GM12878 (cell line): ENCODE results near the gene MARCHF9.

Experiments
- CEBPB ChIP-seq, 2 experiments: fragments of 150-350 bp in 1 of 2; IDR thresholded peaks; 2 replicates each; pipeline ENCODE4 v1.6.1; 2012 to 2014; ENCODE audit warnings: low read depth in 2 of 2, low read length in 2 of 2, borderline replicate concordance in 1 of 2, inconsistent platforms in 1 of 2
- CEBPZ ChIP-seq: fragments of 150-350 bp; IDR thresholded peaks from 2 replicates; pipeline ENCODE4 v1.6.1; 2016; ENCODE audit warnings: low read depth, low read length
- NKRF ChIP-seq: fragments of 450-650 bp; conservative IDR thresholded peaks from 2 replicates; pipeline ENCODE4 v1.6.1; 2017; ENCODE audit warnings: mild to moderate bottlenecking, moderate library complexity
- ZNF384 ChIP-seq: IDR thresholded peaks from 2 replicates; pipeline ENCODE4 v1.6.1; 2012; ENCODE audit warnings: low read depth, mild to moderate bottlenecking, low read length, improper control_type of control experiment, borderline replicate concordance
- TF ChIP-seq, protein P1 (sequence below), 3 experiments: IDR thresholded peaks in 2 of 3; conservative IDR thresholded peaks in 1 of 3; 2 replicates each; pipeline ENCODE4 v1.5.1; 2011; ENCODE audit warnings: low read depth in 3 of 3, low read length in 3 of 3, mild to moderate bottlenecking in 3 of 3, control low read depth in 2 of 3, moderate library complexity in 2 of 3, inconsistent platforms in 1 of 3, mixed read lengths in 1 of 3; ENCODE audit not compliant: control insufficient read depth in 2 of 3, insufficient read depth in 1 of 3; ENCODE audit errors: extremely low read depth in 1 of 3

DNA sequence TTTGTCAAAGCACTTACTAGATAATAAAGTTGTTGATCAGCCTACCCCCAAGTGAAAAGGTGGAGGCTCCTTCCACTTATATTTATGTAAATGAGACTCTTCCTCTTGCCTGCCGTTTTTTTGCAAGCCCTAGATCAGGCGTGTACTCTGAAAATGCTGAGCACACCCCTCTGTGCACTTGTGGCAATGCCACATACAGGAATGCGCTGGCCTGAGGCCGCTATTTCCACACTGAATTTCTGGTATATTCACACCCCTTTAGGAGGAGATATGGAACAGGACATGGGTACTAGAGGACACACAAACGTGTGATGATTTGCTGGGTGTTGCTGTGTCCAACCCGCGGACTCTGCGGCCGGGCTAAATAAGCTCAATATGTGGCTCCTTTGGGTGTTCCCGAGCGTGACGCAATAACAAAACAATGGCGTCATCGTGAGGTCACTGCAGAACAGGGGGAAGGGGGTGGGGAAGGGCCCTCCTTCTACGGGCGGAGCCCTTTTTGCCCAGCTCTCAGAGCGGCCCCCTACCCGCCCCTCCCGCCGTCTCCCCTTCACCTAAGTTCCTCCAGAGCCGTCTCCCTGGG lies 10.6 kb upstream of the MARCHF9 start:
- TF ChIP-seq CEBPB (IDR thresholded peaks at IDR 0.05; ENCODE audit: borderline replicate concordance in 1 of 2, low read depth in 2 of 2, low read length in 2 of 2) (no peak), CEBPZ (no peak), ZNF384 (no peak), NKRF (no peak)
- TF ChIP-seq, protein P1, sequence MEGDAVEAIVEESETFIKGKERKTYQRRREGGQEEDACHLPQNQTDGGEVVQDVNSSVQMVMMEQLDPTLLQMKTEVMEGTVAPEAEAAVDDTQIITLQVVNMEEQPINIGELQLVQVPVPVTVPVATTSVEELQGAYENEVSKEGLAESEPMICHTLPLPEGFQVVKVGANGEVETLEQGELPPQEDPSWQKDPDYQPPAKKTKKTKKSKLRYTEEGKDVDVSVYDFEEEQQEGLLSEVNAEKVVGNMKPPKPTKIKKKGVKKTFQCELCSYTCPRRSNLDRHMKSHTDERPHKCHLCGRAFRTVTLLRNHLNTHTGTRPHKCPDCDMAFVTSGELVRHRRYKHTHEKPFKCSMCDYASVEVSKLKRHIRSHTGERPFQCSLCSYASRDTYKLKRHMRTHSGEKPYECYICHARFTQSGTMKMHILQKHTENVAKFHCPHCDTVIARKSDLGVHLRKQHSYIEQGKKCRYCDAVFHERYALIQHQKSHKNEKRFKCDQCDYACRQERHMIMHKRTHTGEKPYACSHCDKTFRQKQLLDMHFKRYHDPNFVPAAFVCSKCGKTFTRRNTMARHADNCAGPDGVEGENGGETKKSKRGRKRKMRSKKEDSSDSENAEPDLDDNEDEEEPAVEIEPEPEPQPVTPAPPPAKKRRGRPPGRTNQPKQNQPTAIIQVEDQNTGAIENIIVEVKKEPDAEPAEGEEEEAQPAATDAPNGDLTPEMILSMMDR (IDR thresholded peaks at IDR 0.05 in 2 of 3, conservative IDR thresholded peaks at IDR 0.05 in 1 of 3; ENCODE audit: control insufficient read depth in 2 of 3, extremely low read depth in 1 of 3, insufficient read depth in 1 of 3, low read depth in 3 of 3, low read length in 3 of 3) = no peak
